Measurements from ENCODE around the gene PODXL2.

DNA sequence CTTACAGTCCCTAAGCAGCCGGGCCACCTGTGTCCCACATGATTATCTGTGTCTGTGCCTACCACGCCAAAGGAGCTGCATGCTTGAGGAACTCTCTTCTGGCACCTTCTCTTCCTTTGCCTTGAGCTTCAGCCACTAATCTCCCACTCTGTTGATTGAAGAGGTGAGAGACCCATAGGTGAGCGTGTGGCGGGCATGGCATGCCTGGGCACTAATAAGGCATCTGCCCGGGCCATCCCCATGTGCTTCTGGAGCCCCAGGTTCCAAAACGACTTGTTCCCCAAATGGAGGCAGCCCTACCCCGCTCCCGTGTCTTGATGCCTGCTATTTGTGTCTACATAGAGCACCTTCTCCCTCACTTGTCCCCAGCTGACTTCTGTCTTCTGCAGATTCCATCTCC lies 17.7 kb upstream of the PODXL2 start:
- no peak for TF ChIP-seq POLR2A (IDR thresholded peaks at IDR 0.05)
- no peak for TF ChIP-seq CTCF (IDR thresholded peaks at IDR 0.05 in 4 of 5, conservative IDR thresholded peaks at IDR 0.05 in 1 of 5)

Data from gastrocnemius medialis (tissue), 4 donors.